GM10847 (cell line): ENCODE results near the gene KANSL3.

Experiments used
- POLR2A ChIP-seq: IDR thresholded peaks from 2 replicates; pipeline ENCODE4 v1.6.1; 2011; ENCODE audit not compliant: insufficient read length; ENCODE audit errors: extremely low read depth

The KANSL3 gene

GRCh38 chr2:96663829-96664228 lies 25.7 kb upstream of the KANSL3 start:
- no peak for TF ChIP-seq POLR2A

- no peak for TF ChIP-seq POLR2A
Observed at GRCh38 chr2:96663177-96663576, 25.1 kb upstream of the KANSL3 start.

GRCh38 chr2:96662360-96662759 lies 24.2 kb upstream of the KANSL3 start:
- no peak for TF ChIP-seq POLR2A

GRCh38 chr2:96661324-96661723 lies 23.2 kb upstream of the KANSL3 start:
- no peak for TF ChIP-seq POLR2A

- no peak for TF ChIP-seq POLR2A
Observed at GRCh38 chr2:96656540-96656939, 18.4 kb upstream of the KANSL3 start.

- TF ChIP-seq POLR2A: no peak
Observed at GRCh38 chr2:96655526-96655925, 17.4 kb upstream of the KANSL3 start.

GRCh38 chr2:96651793-96652192 lies 13.7 kb upstream of the KANSL3 start:
- TF ChIP-seq POLR2A: no peak

GRCh38 chr2:96649342-96649741 lies 11.2 kb upstream of the KANSL3 start:
- no peak for TF ChIP-seq POLR2A

- no peak for TF ChIP-seq POLR2A
Observed at GRCh38 chr2:96648306-96648930, 10.3 kb upstream of the KANSL3 start.

- no peak for TF ChIP-seq POLR2A
Observed at GRCh38 chr2:96647681-96648080, 9.6 kb upstream of the KANSL3 start.

- TF ChIP-seq POLR2A: no peak
Observed at GRCh38 chr2:96642564-96643360, 4.7 kb upstream of the KANSL3 start, which contains the start of gene FER1L5. Gene FER1L5, plus strand, starts transcription at chr2:96642764. Its CDS starts 73 bp downstream, at chr2:96642837.

GRCh38 chr2:96637385-96638143 lies 548 bp downstream of the KANSL3 start:
- TF ChIP-seq POLR2A: no peak

- no peak for TF ChIP-seq POLR2A
Observed at GRCh38 chr2:96636551-96637171, 1.5 kb downstream of the KANSL3 start.

GRCh38 chr2:96633641-96634040 lies 4.5 kb downstream of the KANSL3 start:
- TF ChIP-seq POLR2A: no peak

GRCh38 chr2:96631804-96632435 lies 6.2 kb downstream of the KANSL3 start:
- TF ChIP-seq POLR2A: no peak
